HCEC 1CT (cell line): ENCODE data around the gene KANK2.
"Not testable (repeated sequence)": the region's sequence is repeated elsewhere in the genome, so short reads cannot be mapped to it uniquely, and the experiment has no call there.

Source experiments
- DNase-seq: peaks from one replicate; pipeline ENCODE4 v3.0.0-alpha.2; 2017

The KANK2 gene

GRCh38 chr19:11169896-11170678 lies 27.3 kb downstream of the KANK2 start:
- no peak for DNase-seq

GRCh38 chr19:11168568-11168967 lies 28.8 kb downstream of the KANK2 start:
- DNase-seq = peak; percentile 98

- DNase-seq = no peak
Observed at GRCh38 chr19:11166281-11167142, 30.8 kb downstream of the KANK2 start.

GRCh38 chr19:11165486-11166030 lies 31.8 kb downstream of the KANK2 start:
- no peak for DNase-seq

- no peak for DNase-seq
Observed at GRCh38 chr19:11164879-11165406, 32.4 kb downstream of the KANK2 start.

- no peak for DNase-seq
Observed at GRCh38 chr19:11164296-11164695, 33.0 kb downstream of the KANK2 start.

GRCh38 chr19:11160440-11160768 lies 36.9 kb downstream of the KANK2 start:
- DNase-seq = not testable (repeated sequence)

- no peak for DNase-seq
Observed at GRCh38 chr19:11159598-11160439, 37.5 kb downstream of the KANK2 start.

GRCh38 chr19:11155373-11156120 lies 41.8 kb downstream of the KANK2 start, which contains the start of gene SPC24:
Gene SPC24, minus strand, starts transcription at chr19:11155782. Its CDS starts 6 bp downstream, at chr19:11155776.
- DNase-seq = peak; percentile 99

- no peak for DNase-seq
Observed at GRCh38 chr19:11154683-11155047, 42.7 kb downstream of the KANK2 start.

GRCh38 chr19:11152318-11153062 lies 44.9 kb downstream of the KANK2 start:
- peak; percentile 64 for DNase-seq

GRCh38 chr19:11151181-11151580 lies 46.2 kb downstream of the KANK2 start:
- DNase-seq = no peak

GRCh38 chr19:11148001-11148400 lies 49.3 kb downstream of the KANK2 start:
- DNase-seq = no peak

GRCh38 chr19:11145536-11145924 lies 51.8 kb downstream of the KANK2 start:
- DNase-seq = no peak

- DNase-seq = peak; percentile 93
Observed at GRCh38 chr19:11142528-11143171, 54.7 kb downstream of the KANK2 start.

GRCh38 chr19:11141937-11142527 lies 55.3 kb downstream of the KANK2 start:
- DNase-seq = no peak

GRCh38 chr19:11140896-11141295 lies 56.4 kb downstream of the KANK2 start:
- no peak for DNase-seq

- DNase-seq = not testable (repeated sequence)
Observed at GRCh38 chr19:11140023-11140538, 57.3 kb downstream of the KANK2 start.

- DNase-seq = peak; percentile 87
Observed at GRCh38 chr19:11138601-11139300, 58.6 kb downstream of the KANK2 start.
